Chondrocyte (in vitro differentiated cells): ENCODE measurements around the gene MCRIP2. TPM values are rescaled to one million over a fixed set of nuclear protein-coding genes. Genes with fewer than 3 reads are reported as not detected.
A peak's percentile ranks its signal among the peaks of the same experiment; 100 is the strongest.

ENCODE experiments used
- DNase-seq: peaks from one replicate; pipeline ENCODE4 v3.0.0; 2021; ENCODE audit warnings: mixed read lengths, low spot score
- H3K27ac Mint-ChIP-seq: one replicate; pipeline ENCODE4 v1.8.0; 2021; ENCODE audit warnings: mild to moderate bottlenecking, moderate library complexity, mixed read lengths; ENCODE audit not compliant: unreplicated experiment
- H3K27me3 Mint-ChIP-seq: 2 replicates; pipeline ENCODE4 v1.8.0; 2021; ENCODE audit warnings: low read depth, mixed read lengths
- H3K36me3 Mint-ChIP-seq: 2 replicates; pipeline ENCODE4 v1.8.0; 2021; ENCODE audit warnings: low read depth, mixed read lengths
- H3K4me1 Mint-ChIP-seq: 2 replicates; pipeline ENCODE4 v1.8.0; 2021; ENCODE audit warnings: low read depth, mild to moderate bottlenecking, mixed read lengths
- H3K4me3 Mint-ChIP-seq: one replicate; pipeline ENCODE4 v1.8.0; 2021; ENCODE audit warnings: mild to moderate bottlenecking, moderate library complexity, mixed read lengths; ENCODE audit not compliant: unreplicated experiment
- H3K9me3 Mint-ChIP-seq: 2 replicates; pipeline ENCODE4 v1.8.0; 2021; ENCODE audit warnings: low read depth, mixed read lengths
- total RNA-seq: library from RNA; stranded (reverse); gene quantifications from 3 replicates; pipeline ENCODE4 v1.2.1, GENCODE V29; 2021
- TF ChIP-seq, protein P1 (sequence below): fragments of 200-600 bp; sonication (generic); IDR thresholded peaks from 2 replicates; pipeline ENCODE4 v1.5.0; 2021; ENCODE audit warnings: antibody characterized with exemption, mild to moderate bottlenecking, moderate library complexity

The MCRIP2 gene
- total RNA-seq, 1 donor from 2014 or later = 15.3 TPM

DNA sequence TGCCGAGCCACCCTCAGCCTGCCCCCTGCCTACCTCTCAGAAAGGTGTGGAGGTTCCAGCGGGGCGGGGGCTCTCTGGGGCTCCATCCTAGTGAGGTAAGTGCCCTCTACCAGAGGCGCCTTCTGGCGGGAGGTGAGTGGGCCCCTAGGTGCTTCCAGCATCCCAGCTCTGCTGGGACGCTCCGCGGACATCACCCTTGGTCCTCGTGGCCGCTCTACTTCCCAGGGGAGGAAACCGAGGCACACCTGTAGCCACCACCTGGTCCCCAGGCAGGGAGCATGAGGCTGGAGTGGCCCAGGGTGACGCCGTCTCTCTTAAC is 1.4 kb downstream of the MCRIP2 start:
- TF ChIP-seq, protein P1, sequence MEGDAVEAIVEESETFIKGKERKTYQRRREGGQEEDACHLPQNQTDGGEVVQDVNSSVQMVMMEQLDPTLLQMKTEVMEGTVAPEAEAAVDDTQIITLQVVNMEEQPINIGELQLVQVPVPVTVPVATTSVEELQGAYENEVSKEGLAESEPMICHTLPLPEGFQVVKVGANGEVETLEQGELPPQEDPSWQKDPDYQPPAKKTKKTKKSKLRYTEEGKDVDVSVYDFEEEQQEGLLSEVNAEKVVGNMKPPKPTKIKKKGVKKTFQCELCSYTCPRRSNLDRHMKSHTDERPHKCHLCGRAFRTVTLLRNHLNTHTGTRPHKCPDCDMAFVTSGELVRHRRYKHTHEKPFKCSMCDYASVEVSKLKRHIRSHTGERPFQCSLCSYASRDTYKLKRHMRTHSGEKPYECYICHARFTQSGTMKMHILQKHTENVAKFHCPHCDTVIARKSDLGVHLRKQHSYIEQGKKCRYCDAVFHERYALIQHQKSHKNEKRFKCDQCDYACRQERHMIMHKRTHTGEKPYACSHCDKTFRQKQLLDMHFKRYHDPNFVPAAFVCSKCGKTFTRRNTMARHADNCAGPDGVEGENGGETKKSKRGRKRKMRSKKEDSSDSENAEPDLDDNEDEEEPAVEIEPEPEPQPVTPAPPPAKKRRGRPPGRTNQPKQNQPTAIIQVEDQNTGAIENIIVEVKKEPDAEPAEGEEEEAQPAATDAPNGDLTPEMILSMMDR = no peak
- Mint-ChIP-seq H3K4me3 (peak overlapping the region; percentile 66), H3K9me3 (no peaks in the 10 kb centered on the region), H3K4me1 (peaks cover 8% of the 10 kb centered on the region), H3K27ac (no peak overlapping the region), H3K27me3 (no peaks in the 10 kb centered on the region), H3K36me3 (no peaks in the 10 kb centered on the region)
- no peak for DNase-seq

DNA sequence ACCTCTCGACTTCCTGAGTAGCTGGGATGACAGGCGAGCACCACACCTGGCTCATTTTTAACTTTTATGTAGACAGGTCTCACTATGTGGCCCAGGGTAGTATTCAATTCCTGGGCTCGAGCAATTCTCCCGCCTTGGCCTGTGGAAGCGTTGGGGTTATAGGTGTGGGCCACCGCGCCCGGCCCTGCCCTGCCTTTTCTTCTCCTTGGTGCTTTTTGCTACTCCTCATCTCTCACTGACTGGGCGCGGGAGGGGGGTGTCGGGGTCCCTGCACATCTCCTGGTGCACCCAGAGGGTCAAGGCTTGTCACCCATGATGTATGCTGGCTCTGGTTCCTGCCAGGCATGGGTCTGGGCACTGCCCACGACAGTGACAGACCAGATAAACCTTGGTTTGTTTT is 2.9 kb downstream of the MCRIP2 start:
- Mint-ChIP-seq H3K36me3 (no peaks in the 10 kb centered on the region), H3K4me1 (peaks cover 14% of the 10 kb centered on the region), H3K4me3 (peak overlapping the region; percentile 35), H3K27ac (peak overlapping the region; percentile 27), H3K27me3 (no peaks in the 10 kb centered on the region), H3K9me3 (no peaks in the 10 kb centered on the region)
- TF ChIP-seq, protein P1 = no peak
- no peak for DNase-seq

DNA sequence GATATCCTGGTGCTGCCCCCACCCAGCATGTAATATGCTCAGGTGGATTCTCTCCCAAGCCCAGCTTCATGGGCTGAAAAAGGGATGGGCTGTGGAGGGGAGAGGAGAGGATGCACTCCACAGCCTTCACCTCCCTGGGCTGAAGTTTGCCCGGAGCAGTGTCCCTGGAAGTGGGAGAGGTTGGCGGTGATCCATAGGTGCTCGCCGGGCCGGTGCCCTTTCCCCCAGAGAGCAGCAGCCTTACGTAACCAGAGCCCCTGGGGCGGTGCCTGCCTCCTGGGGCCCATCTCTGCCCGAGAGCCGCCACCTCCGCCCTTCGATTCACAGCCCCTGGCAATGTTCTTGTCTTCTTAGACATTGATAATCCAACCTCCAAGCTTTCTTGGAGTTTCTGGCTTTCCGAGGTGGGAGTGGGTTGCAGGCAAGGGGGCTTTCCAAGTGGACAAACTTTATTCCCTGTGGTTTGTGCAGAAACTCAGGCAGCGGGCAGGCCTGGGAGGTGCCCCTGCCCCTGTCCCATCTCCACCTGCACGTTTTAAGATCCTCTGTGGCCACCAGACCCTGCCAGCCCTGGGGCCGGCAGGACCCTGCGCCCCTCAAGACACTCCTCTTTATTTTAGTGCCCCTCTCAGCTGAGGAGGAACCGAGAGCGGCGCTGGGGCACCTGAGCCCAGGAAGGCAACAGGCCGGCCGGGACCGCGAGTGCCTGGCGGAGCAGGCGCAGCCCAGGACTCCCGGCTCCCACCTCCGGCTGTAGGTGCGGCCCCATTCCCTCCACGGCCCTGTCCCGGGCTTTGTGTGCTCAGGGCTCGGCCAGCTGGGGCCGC is 4.4 kb downstream of the MCRIP2 start:
- Mint-ChIP-seq H3K4me3 (no peak overlapping the region), H3K27me3 (no peaks in the 10 kb centered on the region), H3K9me3 (no peaks in the 10 kb centered on the region), H3K36me3 (no peaks in the 10 kb centered on the region), H3K4me1 (peaks cover 18% of the 10 kb centered on the region), H3K27ac (no peak overlapping the region)
- no peak for DNase-seq
- TF ChIP-seq, protein P1 = no peak

DNA sequence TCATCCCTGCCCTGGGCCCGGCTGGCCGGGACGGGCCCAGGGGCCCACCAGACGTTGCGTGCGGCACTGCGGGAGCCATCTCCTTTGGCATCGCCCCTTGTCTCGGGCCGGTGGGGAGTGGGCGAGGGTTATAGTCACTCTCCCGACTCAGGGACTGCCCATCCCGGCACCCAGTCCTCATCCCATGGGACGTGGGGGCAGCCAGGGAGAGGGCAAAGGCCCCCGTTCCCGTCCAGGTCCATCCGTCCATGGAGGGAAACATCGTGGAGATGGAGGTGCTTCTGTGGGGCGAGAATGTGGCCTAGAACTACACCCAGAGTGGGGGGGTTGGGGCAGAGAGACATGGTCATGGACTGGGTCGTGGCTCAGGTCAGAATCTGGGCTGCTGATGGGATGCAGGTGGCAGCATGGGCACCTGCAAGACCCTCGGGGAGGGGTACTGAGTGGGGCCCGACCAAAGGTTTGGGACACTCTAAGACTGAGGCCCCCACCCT is 5.1 kb downstream of the MCRIP2 start:
- Mint-ChIP-seq H3K9me3 (no peaks in the 10 kb centered on the region), H3K36me3 (no peaks in the 10 kb centered on the region), H3K4me3 (no peak overlapping the region), H3K27me3 (no peaks in the 10 kb centered on the region), H3K4me1 (peaks cover 18% of the 10 kb centered on the region), H3K27ac (no peak overlapping the region)
- TF ChIP-seq, protein P1 = no peak
- DNase-seq = no peak

DNA sequence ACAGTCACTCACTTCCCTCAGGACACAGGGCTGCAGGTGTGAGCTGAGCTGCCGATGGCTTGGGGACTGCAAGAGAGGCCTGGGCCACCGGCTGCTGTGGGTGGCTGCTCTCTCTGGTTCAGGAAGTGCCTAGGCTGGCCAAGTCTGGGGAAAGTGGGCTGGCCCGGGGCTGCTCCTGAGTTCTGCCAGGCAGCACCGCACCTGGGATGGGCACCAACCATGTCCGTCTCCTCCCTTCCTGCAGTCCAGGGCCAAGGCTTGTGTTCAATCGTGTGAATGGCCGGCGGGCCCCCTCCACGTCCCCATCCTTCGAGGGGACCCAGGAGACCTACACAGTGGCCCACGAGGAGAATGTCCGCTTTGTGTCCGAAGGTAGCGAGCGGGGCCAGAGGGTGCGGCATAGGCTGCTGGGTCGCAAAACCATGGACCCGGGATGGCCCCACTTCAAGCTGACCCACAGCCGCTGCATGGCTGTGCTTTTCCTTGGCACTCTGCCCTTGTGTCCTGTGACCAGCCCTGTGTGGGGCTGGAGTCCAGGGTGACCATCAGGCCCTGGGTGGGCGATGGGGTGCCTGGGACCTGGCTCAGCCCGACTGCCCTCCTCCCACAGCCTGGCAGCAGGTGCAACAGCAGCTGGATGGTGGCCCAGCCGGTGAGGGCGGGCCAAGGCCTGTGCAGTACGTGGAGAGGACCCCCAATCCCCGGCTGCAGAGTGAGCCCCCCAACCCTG is 5.7 kb downstream of the MCRIP2 start:
- Mint-ChIP-seq H3K36me3 (no peaks in the 10 kb centered on the region), H3K4me1 (peaks cover 18% of the 10 kb centered on the region), H3K27me3 (no peaks in the 10 kb centered on the region), H3K27ac (no peak overlapping the region), H3K4me3 (no peak overlapping the region), H3K9me3 (no peaks in the 10 kb centered on the region)
- DNase-seq = no peak
- TF ChIP-seq, protein P1 = no peak
